PC-9 (cell line): Measurements from ENCODE around the gene LAYN.

Experiments used
- CTCF ChIP-seq: fragments of 200-600 bp; sonication (generic); conservative IDR thresholded peaks from 2 replicates; pipeline ENCODE4 v1.6.1; 2017; ENCODE audit warnings: mixed run types, antibody characterized with exemption, mild to moderate bottlenecking, moderate library complexity
- EZH2 ChIP-seq: fragments of 200-600 bp; sonication (generic); IDR thresholded peaks from 2 replicates; pipeline ENCODE4 v1.8.0; 2017; ENCODE audit warnings: antibody characterized with exemption, low read depth

GRCh38 chr11:111560800-111561199 lies 20.3 kb downstream of the LAYN start:
- TF ChIP-seq CTCF = no peak
- no peak for TF ChIP-seq EZH2
